BLaER1 treated with 17β-estradiol and CSF1 and Interleukin-3, amounts not matched to agents 10 nM and 100 nM (cell line): ENCODE results near the gene NEDD4L.

ENCODE experiments used
- H3K27ac ChIP-seq, 11 experiments: shearing (Covaris generic); formaldehyde crosslinking; 2 replicates each; pipeline ENCODE4 v1.8.1; 2022
- H3K27me3 ChIP-seq, 11 experiments: shearing (Covaris generic); formaldehyde crosslinking; 2 replicates each; pipeline ENCODE4 v1.8.1; 2022
- H3K36me3 ChIP-seq, 11 experiments: shearing (Covaris generic); formaldehyde crosslinking; 2 replicates each; pipeline ENCODE4 v1.8.1; 2022
- H3K4me1 ChIP-seq, 10 experiments: shearing (Covaris generic); formaldehyde crosslinking; 2 replicates each; pipeline ENCODE4 v1.8.1; 2022
- H3K4me2 ChIP-seq, 11 experiments: shearing (Covaris generic); formaldehyde crosslinking; 2 replicates each; pipeline ENCODE4 v1.8.1; 2022
- H3K4me3 ChIP-seq, 10 experiments: shearing (Covaris generic); formaldehyde crosslinking; 2 replicates each; pipeline ENCODE4 v1.8.1; 2022
- H3K9ac ChIP-seq, 11 experiments: shearing (Covaris generic); formaldehyde crosslinking; 2 replicates each; pipeline ENCODE4 v1.8.1; 2022
- H3K9me3 ChIP-seq, 11 experiments: shearing (Covaris generic); formaldehyde crosslinking; replicated peaks in 1 of 11; 2 replicates each; pipeline ENCODE4 v1.8.1; 2022
- H4K20me1 ChIP-seq, 11 experiments: shearing (Covaris generic); formaldehyde crosslinking; 2 replicates each; pipeline ENCODE4 v1.8.1; 2022
- Cebpa-rat ChIP-seq, 11 experiments: shearing (Covaris generic); IDR thresholded peaks; 2 replicates each; pipeline ENCODE4 v1.8.1; 2022

Gene NEDD4L

GRCh38 chr18:58354051-58354450, 310.0 kb downstream of the NEDD4L start:
- no peak overlapping the region; a peak in 2 of 22 replicates for H3K4me2 ChIP-seq
- H4K20me1 ChIP-seq = no peaks in the 10 kb centered on the region
- no peak overlapping the region for H3K27ac ChIP-seq
- no peak overlapping the region for H3K4me3 ChIP-seq
- H3K27me3 ChIP-seq = no peaks in the 10 kb centered on the region
- H3K9ac ChIP-seq = no peak overlapping the region
- peaks cover 3 to 6% (median 5%) of the 10 kb centered on the region in 10 experiments; a peak in 19 of 20 replicates for H3K4me1 ChIP-seq
- H3K36me3 ChIP-seq = peaks cover 14 to 81% (median 44%) of the 10 kb centered on the region in 11 experiments; a peak in 20 of 22 replicates
- H3K9me3 ChIP-seq = no peaks in the 10 kb centered on the region
- no peak for TF ChIP-seq Cebpa-rat (IDR thresholded peaks at IDR 0.05)

DNA sequence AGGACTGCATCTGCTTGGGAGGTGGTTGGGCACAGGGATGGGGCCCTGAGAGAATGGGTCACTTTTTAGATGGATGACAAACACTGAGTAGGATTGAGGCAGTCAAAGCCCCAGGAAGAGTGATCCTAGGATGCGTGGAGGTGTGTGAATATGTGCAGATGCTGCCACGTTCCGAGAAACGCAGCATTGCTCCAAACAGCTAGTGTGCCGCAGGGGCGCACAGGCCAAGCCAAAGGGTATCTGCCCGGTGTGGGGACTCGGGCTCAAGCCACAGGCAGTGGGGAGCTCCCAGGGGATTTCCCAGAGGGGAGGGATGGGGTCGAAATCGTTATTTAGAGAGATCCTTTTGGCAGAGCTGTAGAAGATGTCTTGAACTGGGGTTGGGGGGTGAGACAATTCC, 310.8 kb downstream of the NEDD4L start:
- Histone ChIP-seq H3K36me3 (peaks cover 8 to 75% (median 40%) of the 10 kb centered on the region in 11 experiments; a peak in 20 of 22 replicates), H3K9ac (no peak overlapping the region), H3K27ac (no peak overlapping the region), H3K9me3 (no peaks in the 10 kb centered on the region), H4K20me1 (no peaks in the 10 kb centered on the region), H3K4me1 (peaks cover 0 to 5% (median 0%) of the 10 kb centered on the region in 10 experiments; a peak in 1 of 20 replicates), H3K4me2 (no peak overlapping the region), H3K27me3 (no peaks in the 10 kb centered on the region), H3K4me3 (no peak overlapping the region)
- TF ChIP-seq Cebpa-rat (IDR thresholded peaks at IDR 0.05) = no peak

GRCh38 chr18:58355243-58355642, 311.2 kb downstream of the NEDD4L start:
- TF ChIP-seq Cebpa-rat (IDR thresholded peaks at IDR 0.05) = no peak
- peaks cover 0 to 6% (median 0%) of the 10 kb centered on the region in 10 experiments; a peak in 3 of 20 replicates for H3K4me1 ChIP-seq
- no peaks in the 10 kb centered on the region for H3K27me3 ChIP-seq
- H3K36me3 ChIP-seq = peaks cover 8 to 71% (median 40%) of the 10 kb centered on the region in 11 experiments; a peak in 20 of 22 replicates
- no peaks in the 10 kb centered on the region for H4K20me1 ChIP-seq
- H3K4me3 ChIP-seq = no peak overlapping the region
- no peak overlapping the region for H3K4me2 ChIP-seq
- no peak overlapping the region for H3K27ac ChIP-seq
- H3K9me3 ChIP-seq = no peaks in the 10 kb centered on the region
- no peak overlapping the region for H3K9ac ChIP-seq

GRCh38 chr18:58359218-58359617, 315.2 kb downstream of the NEDD4L start:
- H3K9ac ChIP-seq = no peak overlapping the region
- peaks cover 36 to 46% (median 37%) of the 10 kb centered on the region in 10 experiments for H3K4me1 ChIP-seq
- no peak overlapping the region for H3K27ac ChIP-seq
- no peaks in the 10 kb centered on the region for H4K20me1 ChIP-seq
- no peak for TF ChIP-seq Cebpa-rat (IDR thresholded peaks at IDR 0.05)
- H3K4me2 ChIP-seq = no peak overlapping the region
- no peak overlapping the region for H3K4me3 ChIP-seq
- peaks cover 0 to 32% (median 9%) of the 10 kb centered on the region in 11 experiments; a peak in 11 of 22 replicates for H3K36me3 ChIP-seq
- no peaks in the 10 kb centered on the region for H3K27me3 ChIP-seq
- H3K9me3 ChIP-seq = no peaks in the 10 kb centered on the region

GRCh38 chr18:58359620-58360019, 315.6 kb downstream of the NEDD4L start:
- no peak overlapping the region for H3K9ac ChIP-seq
- H3K27me3 ChIP-seq = no peaks in the 10 kb centered on the region
- H3K4me1 ChIP-seq = peaks cover 36 to 49% (median 39%) of the 10 kb centered on the region in 10 experiments
- peaks cover 0 to 28% (median 9%) of the 10 kb centered on the region in 11 experiments; a peak in 11 of 22 replicates for H3K36me3 ChIP-seq
- no peaks in the 10 kb centered on the region for H4K20me1 ChIP-seq
- no peak overlapping the region for H3K4me3 ChIP-seq
- no peak overlapping the region for H3K27ac ChIP-seq
- TF ChIP-seq Cebpa-rat (IDR thresholded peaks at IDR 0.05) = no peak
- no peak overlapping the region for H3K4me2 ChIP-seq
- H3K9me3 ChIP-seq = no peaks in the 10 kb centered on the region

DNA sequence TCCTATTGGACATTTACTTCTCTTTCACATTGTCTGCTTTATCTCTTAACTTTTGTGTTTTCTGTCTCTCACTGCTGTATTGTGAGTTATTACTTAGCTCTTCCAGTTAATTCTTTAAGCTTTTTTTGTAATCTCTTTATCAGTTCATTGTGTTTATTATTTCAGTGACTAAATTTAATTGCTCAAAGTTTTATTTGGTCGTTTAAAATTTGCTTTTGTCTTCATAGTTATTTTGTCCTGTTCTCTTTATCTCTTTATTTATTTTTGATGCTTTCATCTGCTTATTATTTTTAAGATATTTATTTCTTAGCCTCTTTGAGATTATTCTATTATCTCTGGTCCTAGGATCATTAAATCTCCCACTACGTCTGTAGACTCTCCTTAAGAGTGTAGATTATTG, 316.3 kb downstream of the NEDD4L start:
- peaks cover 1 to 30% (median 15%) of the 10 kb centered on the region in 11 experiments; a peak in 14 of 22 replicates for H3K36me3 ChIP-seq
- peak overlapping the region in 7 of 11 experiments; percentile 81 to 95 (median 85); a peak in 5 of 22 replicates for H3K27ac ChIP-seq
- no peaks in the 10 kb centered on the region for H4K20me1 ChIP-seq
- no peaks in the 10 kb centered on the region for H3K9me3 ChIP-seq
- no peak overlapping the region for H3K4me3 ChIP-seq
- TF ChIP-seq Cebpa-rat (IDR thresholded peaks at IDR 0.05) = no peak
- no peaks in the 10 kb centered on the region for H3K27me3 ChIP-seq
- H3K4me2 ChIP-seq = peak overlapping the region in 9 of 11 experiments; percentile 76 to 92 (median 81); a peak in 12 of 22 replicates
- H3K4me1 ChIP-seq = peaks cover 36 to 49% (median 40%) of the 10 kb centered on the region in 10 experiments
- H3K9ac ChIP-seq = no peak overlapping the region

DNA sequence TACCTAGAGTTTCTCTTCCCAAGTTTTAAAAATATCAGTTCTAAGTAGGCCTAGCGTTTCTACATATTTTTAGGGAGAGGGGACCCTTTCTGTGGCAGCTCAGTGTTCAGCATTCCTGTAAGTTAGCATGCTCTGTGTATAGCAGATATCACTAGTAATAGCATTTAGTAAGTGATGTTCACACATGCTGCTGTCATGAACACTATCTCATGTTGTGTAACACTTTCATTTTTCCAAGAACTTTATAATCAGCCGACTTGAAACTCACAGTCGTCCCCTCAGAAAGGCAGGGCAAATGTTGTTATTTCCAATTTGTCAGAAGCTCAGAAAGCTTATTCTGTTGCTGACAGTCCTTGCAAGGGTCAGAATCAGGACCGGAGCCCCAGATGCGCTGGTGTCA, 317.2 kb downstream of the NEDD4L start:
- Histone ChIP-seq H3K4me1 (peaks cover 36 to 50% (median 40%) of the 10 kb centered on the region in 10 experiments), H3K27ac (peak overlapping the region; percentile 81 to 95 (median 85); a peak in 21 of 22 replicates), H3K4me3 (no peak overlapping the region; a peak in 1 of 20 replicates), H3K36me3 (peaks cover 8 to 35% (median 24%) of the 10 kb centered on the region in 11 experiments; a peak in 20 of 22 replicates), H3K9me3 (peaks cover 0 to 4% (median 0%) of the 10 kb centered on the region in 11 experiments; a peak in 2 of 22 replicates), H4K20me1 (no peaks in the 10 kb centered on the region), H3K27me3 (no peaks in the 10 kb centered on the region), H3K4me2 (peak overlapping the region; percentile 76 to 93 (median 81)), H3K9ac (peak overlapping the region in 10 of 11 experiments; percentile 60 to 83 (median 71); a peak in 19 of 22 replicates)
- no peak for TF ChIP-seq Cebpa-rat (IDR thresholded peaks at IDR 0.05)

GRCh38 chr18:58362027-58362575, 318.1 kb downstream of the NEDD4L start:
- Histone ChIP-seq H3K9ac (peak overlapping the region; percentile 60 to 83 (median 72)), H3K36me3 (peaks cover 16 to 42% (median 31%) of the 10 kb centered on the region in 11 experiments; a peak in 20 of 22 replicates), H3K4me2 (peak overlapping the region; percentile 76 to 93 (median 81)), H3K27me3 (no peaks in the 10 kb centered on the region), H3K27ac (peak overlapping the region; percentile 81 to 95 (median 85)), H3K4me3 (peak overlapping the region in 8 of 10 experiments; percentile 5 to 55 (median 42); a peak in 9 of 20 replicates), H3K4me1 (peaks cover 36 to 58% (median 45%) of the 10 kb centered on the region in 10 experiments), H3K9me3 (peaks cover 0 to 5% (median 0%) of the 10 kb centered on the region in 11 experiments; a peak in 2 of 22 replicates), H4K20me1 (no peaks in the 10 kb centered on the region)
- TF ChIP-seq Cebpa-rat (IDR thresholded peaks at IDR 0.05) = peak in 9 of 11 experiments; percentile 54 to 96 (median 84); a peak in 17 of 22 replicates

DNA sequence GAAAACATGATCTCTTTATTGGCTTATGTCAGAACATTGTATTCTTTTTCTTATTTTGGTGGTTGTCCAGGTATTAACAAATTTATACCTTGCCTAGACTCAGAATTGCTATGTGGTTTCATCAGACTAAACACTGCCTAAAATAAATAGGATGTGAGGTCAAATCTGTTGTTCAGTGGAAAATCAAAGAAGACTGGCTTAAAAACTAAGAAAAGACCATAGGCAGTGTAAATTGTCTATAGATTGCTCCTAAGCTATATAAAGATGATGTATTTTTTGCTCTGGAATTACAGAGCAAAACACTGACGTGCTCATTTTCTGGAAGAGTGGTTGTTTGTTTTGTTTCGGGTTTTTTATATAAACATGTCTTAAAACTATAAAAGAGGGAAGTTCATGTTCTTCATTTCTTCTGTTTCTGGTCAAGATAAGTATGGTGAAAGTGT, 318.8 kb downstream of the NEDD4L start:
- H3K9me3 ChIP-seq = peaks cover 0 to 5% (median 0%) of the 10 kb centered on the region in 11 experiments; a peak in 2 of 22 replicates
- peak overlapping the region; percentile 76 to 93 (median 81) for H3K4me2 ChIP-seq
- peaks cover 23 to 37% (median 30%) of the 10 kb centered on the region in 11 experiments; a peak in 20 of 22 replicates for H3K36me3 ChIP-seq
- H3K4me3 ChIP-seq = peak overlapping the region in 8 of 10 experiments; percentile 5 to 47 (median 39); a peak in 8 of 20 replicates
- H3K27me3 ChIP-seq = no peaks in the 10 kb centered on the region
- no peaks in the 10 kb centered on the region for H4K20me1 ChIP-seq
- peaks cover 36 to 65% (median 51%) of the 10 kb centered on the region in 10 experiments for H3K4me1 ChIP-seq
- no peak for TF ChIP-seq Cebpa-rat (IDR thresholded peaks at IDR 0.05)
- peak overlapping the region; percentile 81 to 95 (median 85) for H3K27ac ChIP-seq
- peak overlapping the region; percentile 60 to 83 (median 72) for H3K9ac ChIP-seq
